ENCODE measurements around the gene MGAT3.
"Not testable (repeated sequence)": the region's sequence is repeated elsewhere in the genome, so short reads cannot be mapped to it uniquely, and the experiment has no call there.

Gene MGAT3, protein sequence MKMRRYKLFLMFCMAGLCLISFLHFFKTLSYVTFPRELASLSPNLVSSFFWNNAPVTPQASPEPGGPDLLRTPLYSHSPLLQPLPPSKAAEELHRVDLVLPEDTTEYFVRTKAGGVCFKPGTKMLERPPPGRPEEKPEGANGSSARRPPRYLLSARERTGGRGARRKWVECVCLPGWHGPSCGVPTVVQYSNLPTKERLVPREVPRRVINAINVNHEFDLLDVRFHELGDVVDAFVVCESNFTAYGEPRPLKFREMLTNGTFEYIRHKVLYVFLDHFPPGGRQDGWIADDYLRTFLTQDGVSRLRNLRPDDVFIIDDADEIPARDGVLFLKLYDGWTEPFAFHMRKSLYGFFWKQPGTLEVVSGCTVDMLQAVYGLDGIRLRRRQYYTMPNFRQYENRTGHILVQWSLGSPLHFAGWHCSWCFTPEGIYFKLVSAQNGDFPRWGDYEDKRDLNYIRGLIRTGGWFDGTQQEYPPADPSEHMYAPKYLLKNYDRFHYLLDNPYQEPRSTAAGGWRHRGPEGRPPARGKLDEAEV

DNA sequence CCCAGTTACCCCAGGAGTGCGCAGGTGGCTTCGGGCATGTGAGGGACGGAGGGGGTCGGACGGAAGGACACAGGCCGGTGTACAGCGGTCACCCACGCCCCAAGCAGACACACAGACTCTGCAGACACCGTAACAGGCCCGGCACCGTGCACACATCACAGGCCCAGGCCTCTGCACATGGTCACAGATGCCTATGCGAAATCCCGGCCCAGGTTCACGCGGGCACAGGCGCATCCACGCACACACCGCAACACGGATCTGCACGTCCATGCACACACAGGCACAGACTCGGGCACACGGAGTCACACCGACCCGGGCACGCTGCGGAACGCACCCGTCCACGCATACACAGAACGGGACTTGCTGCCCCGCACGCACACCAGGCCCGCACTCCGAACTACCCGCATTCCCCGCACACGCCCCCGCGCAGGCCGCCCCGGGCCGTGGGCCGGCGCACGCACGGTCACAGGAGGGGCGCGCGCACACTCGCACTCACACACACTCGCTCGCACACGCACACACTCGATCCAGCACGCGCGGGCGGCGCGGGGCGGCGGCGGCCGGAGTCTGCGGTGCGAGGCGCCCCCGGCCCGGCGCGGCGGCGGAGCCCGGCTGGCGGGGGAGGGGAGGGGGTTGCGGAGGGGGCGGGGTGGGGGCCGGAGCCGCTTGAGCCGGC is at the start of gene MGAT3:
TSS of gene MGAT3 (plus strand) at position 491 of the 676 bp plus-strand sequence. CDS start 30,336 bp downstream, outside the sequence.
- no peak for DNase-seq (ENCODE audit: low read depth in 1 of 2, low spot score in 1 of 2)

GRCh38 chr22:39408173-39408572 is 48.6 kb upstream of the MGAT3 start:
- no peak for DNase-seq (ENCODE audit: low read depth in 1 of 2, low spot score in 1 of 2)

DNA sequence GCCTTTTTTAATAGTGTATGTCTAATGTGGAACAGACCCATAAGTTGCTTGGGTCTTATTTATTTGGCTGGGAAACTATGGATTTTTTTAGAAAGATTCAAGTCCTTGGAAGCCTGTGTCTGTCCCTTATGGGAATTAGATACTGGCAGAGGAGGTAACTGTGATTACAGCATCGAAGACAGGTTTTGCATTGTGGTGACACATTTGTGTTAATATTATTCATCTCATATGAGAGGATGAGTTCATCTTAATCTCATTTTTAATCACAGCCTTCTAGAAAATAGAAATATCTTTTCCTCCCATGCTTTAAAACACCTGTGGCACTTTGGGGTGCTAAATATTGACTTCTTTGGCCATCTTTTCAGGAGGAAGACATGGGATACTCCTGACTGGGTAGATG is 48.0 kb upstream of the MGAT3 start:
- no peak for DNase-seq (ENCODE audit: low read depth in 1 of 2, low spot score in 1 of 2)

DNA sequence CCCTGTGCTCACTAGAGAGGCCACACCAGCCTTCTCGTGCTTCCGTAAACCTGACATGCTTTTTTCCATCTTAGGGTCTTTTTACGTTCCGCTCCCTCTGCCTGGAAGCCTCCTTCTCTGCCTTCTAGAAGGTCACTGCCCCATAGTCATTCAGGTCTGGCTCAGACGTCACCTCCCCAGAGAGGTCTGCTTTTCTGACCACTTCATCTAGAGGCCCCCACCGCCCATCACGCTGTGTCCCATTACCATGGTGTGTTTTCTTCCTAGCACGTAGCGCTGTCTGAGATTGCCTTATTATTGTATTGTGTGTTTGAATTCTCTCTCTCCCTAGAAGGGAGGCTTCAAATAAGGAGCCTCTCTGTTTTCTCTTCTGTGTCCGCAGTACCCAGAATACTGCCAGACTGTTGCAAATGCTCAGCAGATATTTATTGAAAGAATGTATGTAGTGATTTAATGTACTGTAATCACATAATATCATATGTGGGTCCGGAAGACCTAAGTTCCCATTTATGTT is 47.2 kb upstream of the MGAT3 start:
- no peak for DNase-seq (ENCODE audit: low read depth in 1 of 2, low spot score in 1 of 2)

DNA sequence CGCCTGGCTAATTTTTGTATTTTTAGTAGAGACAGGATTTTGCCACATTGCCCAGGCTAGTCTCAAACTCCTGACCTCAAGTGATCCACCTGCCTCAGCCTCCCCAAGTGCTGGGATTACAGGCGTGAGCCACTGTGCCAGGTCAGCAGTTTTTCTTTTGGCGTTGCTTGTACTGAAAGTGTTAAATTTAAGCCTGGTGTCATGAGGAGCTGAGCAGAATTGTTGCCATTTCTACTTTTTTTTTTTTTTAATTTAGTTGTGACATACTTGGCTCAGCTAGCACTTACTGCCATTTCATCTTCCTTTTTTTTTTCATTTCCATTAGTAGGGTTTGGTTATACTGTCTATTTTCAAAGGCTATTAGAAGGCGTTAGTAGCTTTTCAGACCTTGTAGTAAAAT is 46.5 kb upstream of the MGAT3 start:
- no peak for DNase-seq (ENCODE audit: low read depth in 1 of 2, low spot score in 1 of 2)

DNA sequence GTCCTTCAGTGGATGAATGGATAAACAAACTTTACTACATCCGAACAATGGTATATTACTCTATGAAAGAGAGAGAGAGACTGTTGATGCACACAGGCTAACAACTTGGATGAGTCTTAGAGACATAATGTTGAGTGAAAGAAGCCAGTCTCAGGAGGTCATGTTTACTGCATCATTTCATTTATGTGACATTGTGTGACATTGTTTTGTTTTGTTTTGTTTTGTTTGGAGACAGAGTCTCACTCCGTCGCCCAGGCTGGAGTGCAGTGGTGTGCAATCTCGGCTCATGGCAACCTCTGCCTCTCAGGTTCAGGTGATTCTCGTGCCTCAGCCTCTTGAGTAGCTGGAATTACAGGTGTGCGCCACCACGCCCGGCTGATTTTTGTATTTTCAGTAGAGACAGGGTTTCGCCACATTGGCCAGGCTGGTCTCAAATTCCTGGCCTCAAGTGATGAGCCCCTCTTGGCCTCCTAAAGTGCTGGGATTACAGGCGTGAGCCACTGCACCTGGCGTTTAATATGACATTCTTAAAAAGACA is 44.9 kb upstream of the MGAT3 start:
- DNase-seq (ENCODE audit: low read depth in 1 of 2, low spot score in 1 of 2): not testable (repeated sequence)

DNA sequence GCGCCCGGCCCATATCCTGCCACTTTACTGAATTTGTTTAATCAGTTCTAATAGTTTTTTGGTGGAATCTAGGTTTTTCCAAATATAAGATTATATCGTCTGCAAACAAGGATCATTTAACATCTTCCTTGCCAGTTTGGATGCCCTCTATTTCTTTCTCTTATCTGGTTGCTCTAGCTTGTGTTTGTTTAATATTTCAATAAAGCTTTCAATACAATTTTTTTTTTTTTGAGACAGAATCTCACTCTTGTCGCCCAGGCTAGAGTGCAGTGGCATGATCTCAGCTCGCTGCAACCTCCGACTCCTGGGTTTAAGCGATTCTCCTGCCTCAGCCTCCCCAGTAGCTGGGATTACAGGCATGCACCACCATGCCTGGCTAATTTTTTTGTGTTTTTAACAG is 43.6 kb upstream of the MGAT3 start:
- not testable (repeated sequence) for DNase-seq (ENCODE audit: low read depth in 1 of 2, low spot score in 1 of 2)

DNA sequence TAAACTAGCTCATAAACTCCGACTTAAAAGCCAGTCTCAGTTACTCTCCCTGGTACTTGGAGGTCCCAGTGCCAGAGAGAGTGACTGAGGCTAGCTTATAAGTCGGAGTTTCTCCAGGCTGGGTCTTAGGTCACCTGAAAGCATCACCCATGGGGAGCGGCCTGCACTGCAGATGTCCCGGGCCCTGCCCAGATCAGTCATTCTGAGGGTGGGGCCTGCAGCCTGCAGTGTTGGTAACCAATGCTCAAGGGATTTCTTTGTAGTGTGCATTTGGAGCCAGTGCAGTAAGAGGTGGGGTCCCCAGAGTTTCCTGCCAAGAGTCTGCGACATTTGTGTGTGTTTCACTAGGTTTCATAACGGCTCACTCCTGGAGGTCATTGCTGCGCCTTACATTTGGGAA is 42.4 kb upstream of the MGAT3 start:
- DNase-seq (ENCODE audit: low read depth in 1 of 2, low spot score in 1 of 2): no peak

GRCh38 chr22:39414886-39415285 is 41.9 kb upstream of the MGAT3 start:
- no peak for DNase-seq (ENCODE audit: low read depth in 1 of 2, low spot score in 1 of 2)

GRCh38 chr22:39415506-39415905 is 41.3 kb upstream of the MGAT3 start:
- DNase-seq (ENCODE audit: low read depth in 1 of 2, low spot score in 1 of 2): no peak

GRCh38 chr22:39416319-39416718 is 40.5 kb upstream of the MGAT3 start:
- no peak for DNase-seq (ENCODE audit: low read depth in 1 of 2, low spot score in 1 of 2)

- DNase-seq (ENCODE audit: low read depth in 1 of 2, low spot score in 1 of 2): no peak
These were observed 39.2 kb upstream of the MGAT3 start for GRCh38 chr22:39417641-39418040.

DNA sequence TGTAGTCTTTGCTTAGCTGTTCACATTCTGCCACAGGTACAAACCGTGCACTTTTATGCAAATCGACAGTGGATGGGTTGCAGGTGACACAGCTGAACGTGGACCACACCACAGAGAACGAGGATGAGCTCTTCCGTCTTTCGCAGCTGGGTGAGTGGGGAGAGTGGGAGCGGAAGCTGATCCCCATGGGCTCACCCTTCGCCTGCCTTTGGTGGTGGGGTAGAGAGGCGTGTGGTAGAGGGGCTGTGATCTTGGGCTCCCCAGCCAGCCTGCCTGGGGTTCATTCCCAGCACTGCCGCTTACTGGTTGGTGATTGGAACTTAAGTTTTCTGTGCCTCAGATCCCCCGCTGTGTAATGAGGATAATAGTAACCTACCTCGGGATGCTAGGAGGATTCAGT is 38.1 kb upstream of the MGAT3 start:
- DNase-seq (ENCODE audit: low read depth in 1 of 2, low spot score in 1 of 2): no peak

DNA sequence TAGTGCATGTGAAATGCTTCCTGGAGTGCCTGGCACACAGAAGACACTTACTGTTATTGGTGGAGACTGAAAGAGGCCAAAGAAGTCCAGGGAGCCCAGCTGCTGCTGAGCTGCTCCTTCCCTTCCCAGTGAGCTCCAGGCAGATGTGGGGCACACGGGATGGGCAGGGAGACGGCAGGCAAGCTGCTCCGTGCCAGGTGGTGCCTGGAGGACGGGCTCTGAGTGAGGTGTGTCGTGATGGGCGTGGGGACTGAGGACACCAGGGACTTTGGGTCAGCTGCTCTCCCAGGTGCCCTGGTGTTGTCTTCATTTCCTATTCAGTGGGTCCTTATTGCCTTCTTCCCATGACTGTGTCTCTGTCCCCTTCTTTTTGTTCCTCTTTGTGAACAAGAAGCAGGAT is 37.7 kb upstream of the MGAT3 start:
- no peak for DNase-seq (ENCODE audit: low read depth in 1 of 2, low spot score in 1 of 2)

DNA sequence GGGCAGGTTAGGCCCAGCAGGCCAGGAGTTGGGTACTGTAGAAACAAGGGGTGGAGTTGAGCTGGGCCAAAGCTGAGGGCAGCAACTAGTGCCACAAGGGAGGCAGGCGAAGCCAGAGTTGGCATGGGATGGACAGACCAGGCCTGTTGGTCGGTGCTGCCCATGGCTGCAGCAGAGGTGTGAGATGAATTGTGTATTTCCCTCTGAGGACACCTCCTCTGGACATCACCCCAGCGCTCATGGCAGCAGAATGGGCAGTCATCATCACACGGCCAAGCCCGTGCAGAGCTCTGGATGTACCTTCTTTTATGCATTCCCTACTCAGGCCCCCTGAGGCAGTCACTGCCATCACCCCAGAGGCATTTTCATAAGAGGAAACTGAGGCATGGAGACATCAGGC is 36.9 kb upstream of the MGAT3 start:
- DNase-seq (ENCODE audit: low read depth in 1 of 2, low spot score in 1 of 2): no peak

DNA sequence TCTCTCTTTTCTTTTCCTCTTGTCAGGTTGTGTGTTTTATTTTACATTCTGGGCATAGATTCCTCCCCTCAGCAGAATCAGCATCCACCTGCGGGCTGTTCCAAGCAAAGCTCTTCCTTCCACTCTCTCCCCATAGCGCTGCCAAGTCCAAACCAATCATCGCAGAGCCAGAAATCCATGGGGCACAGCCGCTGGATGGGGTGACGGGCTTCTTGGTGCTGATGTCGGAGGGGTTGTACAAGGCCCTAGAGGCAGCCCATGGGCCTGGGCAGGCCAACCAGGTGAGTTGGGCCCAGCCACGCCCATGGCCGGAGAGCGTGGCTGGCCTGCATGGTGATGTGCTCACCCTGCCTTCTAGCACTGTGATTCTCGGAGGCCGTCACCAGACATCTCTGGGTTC is 35.1 kb upstream of the MGAT3 start:
- DNase-seq (ENCODE audit: low read depth in 1 of 2, low spot score in 1 of 2): no peak

- DNase-seq (ENCODE audit: low read depth in 1 of 2, low spot score in 1 of 2): no peak
These were observed 34.7 kb upstream of the MGAT3 start for GRCh38 chr22:39422101-39422500.

DNA sequence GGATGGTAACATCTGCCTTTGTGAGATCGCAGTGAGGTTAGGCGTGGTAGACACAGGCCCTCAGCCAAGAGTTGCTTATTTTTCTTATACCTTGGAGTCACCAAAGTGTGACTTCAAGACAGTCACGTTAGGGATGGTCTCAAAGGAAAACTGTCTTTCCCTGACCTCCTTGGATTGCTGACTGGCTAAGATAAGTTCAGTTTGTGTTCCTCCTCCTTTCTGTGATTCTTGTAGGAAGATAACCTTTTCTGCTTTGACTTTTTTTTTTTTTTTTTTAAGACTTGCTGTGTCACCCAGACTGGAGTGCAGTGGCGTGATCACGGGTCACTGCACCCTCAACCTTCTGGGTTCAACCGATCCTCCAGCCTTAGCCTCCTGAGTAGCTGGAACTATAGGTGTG is 34.1 kb upstream of the MGAT3 start:
- no peak for DNase-seq (ENCODE audit: low read depth in 1 of 2, low spot score in 1 of 2)

DNA sequence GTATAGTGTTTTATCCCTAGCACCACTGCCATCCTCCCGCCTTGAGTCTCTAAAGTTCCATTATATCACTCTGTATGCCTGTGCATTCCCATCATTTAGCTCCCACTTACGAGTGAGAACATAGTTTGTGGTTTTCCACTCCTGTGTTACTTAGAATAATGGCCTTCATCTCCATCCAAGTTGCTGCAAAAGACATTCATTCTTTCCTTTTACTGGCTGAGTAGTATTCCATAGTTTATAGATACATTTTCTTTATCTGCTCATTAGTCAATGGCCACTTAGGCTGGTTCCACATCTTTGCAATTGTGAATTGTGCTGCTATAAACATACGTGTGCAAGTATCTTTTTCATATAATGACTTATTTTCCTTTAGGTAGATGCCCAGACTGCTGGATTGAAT is 32.8 kb upstream of the MGAT3 start:
- no peak for DNase-seq (ENCODE audit: low read depth in 1 of 2, low spot score in 1 of 2)

- DNase-seq (ENCODE audit: low read depth in 1 of 2, low spot score in 1 of 2): no peak
These were observed 30.3 kb upstream of the MGAT3 start for GRCh38 chr22:39426380-39427043.
